ENCODE measurements around the gene SLC9A8.

DNA sequence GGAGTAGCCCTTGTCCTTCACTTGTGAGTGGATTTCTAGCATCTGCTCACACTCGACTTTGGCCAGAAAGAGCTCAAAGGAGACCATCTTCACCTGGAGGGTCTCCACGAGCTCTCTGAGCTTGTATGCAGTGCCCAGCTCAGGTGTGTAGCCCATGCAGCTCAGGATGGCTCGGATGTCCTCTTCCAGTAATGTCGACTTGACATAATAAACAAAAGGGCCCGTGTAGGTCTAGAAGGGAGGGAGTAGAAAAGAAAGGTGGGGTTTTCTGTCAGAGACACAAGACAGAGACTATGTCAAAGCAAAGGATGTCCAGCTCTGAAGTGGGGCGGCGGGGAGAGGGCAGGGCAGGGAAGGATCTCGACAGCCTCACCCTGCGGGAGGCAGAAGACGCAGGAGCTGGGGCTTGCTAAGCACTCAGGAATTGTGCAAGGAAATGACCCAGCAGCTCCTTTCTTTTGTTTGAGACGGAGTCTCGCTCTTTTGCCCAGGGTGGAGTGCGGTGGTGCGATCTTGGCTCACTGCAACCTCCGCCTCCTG, 94.1 kb downstream of the SLC9A8 start:
- TF ChIP-seq, protein P1, sequence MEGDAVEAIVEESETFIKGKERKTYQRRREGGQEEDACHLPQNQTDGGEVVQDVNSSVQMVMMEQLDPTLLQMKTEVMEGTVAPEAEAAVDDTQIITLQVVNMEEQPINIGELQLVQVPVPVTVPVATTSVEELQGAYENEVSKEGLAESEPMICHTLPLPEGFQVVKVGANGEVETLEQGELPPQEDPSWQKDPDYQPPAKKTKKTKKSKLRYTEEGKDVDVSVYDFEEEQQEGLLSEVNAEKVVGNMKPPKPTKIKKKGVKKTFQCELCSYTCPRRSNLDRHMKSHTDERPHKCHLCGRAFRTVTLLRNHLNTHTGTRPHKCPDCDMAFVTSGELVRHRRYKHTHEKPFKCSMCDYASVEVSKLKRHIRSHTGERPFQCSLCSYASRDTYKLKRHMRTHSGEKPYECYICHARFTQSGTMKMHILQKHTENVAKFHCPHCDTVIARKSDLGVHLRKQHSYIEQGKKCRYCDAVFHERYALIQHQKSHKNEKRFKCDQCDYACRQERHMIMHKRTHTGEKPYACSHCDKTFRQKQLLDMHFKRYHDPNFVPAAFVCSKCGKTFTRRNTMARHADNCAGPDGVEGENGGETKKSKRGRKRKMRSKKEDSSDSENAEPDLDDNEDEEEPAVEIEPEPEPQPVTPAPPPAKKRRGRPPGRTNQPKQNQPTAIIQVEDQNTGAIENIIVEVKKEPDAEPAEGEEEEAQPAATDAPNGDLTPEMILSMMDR (IDR thresholded peaks at IDR 0.05 in 4 of 5, conservative IDR thresholded peaks at IDR 0.05 in 1 of 5), result no peak
- no peak for TF ChIP-seq POLR2A (IDR thresholded peaks at IDR 0.05)

All from gastrocnemius medialis (tissue), 4 donors.